MM.1S (cell line): ENCODE measurements around the gene SCGB3A1.

Source experiments
- DNase-seq: peaks from one replicate; pipeline ENCODE4 v3.0.0-alpha.2; 2015
- H2AFZ ChIP-seq: fragments of 300-600 bp; sonication (generic); 2 replicates; pipeline ENCODE4 v1.6.0; 2016; ENCODE audit warnings: antibody characterized with exemption, low read length
- H3F3A ChIP-seq: fragments of 300-600 bp; sonication (generic); 2 replicates; pipeline ENCODE4 v1.6.1; 2016; ENCODE audit warnings: mild to moderate bottlenecking, antibody characterized with exemption, low read length, moderate library complexity, mixed read lengths; ENCODE audit not compliant: insufficient read depth
- H3K27ac ChIP-seq: fragments of 300-600 bp; sonication (generic); 2 replicates; pipeline ENCODE4 v1.5.1; 2016; ENCODE audit warnings: mild to moderate bottlenecking, low read length
- H3K27me3 ChIP-seq: fragments of 300-600 bp; sonication (generic); replicated peaks from 2 replicates; pipeline ENCODE4 v1.6.0; 2016; ENCODE audit warnings: low read length; ENCODE audit not compliant: insufficient read depth
- H3K36me3 ChIP-seq: fragments of 300-600 bp; sonication (generic); replicated peaks from 2 replicates; pipeline ENCODE4 v1.6.1; 2016; ENCODE audit warnings: mild to moderate bottlenecking, low read length, mixed read lengths; ENCODE audit not compliant: insufficient read depth
- H3K4me1 ChIP-seq: fragments of 300-600 bp; sonication (generic); 2 replicates; pipeline ENCODE4 v1.6.1; 2016; ENCODE audit warnings: low read length, mixed read lengths
- H3K4me2 ChIP-seq: fragments of 300-600 bp; sonication (generic); 2 replicates; pipeline ENCODE4 v1.6.0; 2016; ENCODE audit warnings: low read depth, low read length
- H3K4me3 ChIP-seq: fragments of 300-600 bp; sonication (generic); 2 replicates; pipeline ENCODE4 v1.5.1; 2016; ENCODE audit warnings: low read length, mixed read lengths
- H3K79me2 ChIP-seq: fragments of 300-600 bp; sonication (generic); 2 replicates; pipeline ENCODE4 v1.6.1; 2016; ENCODE audit warnings: mixed run types, low read length, mixed read lengths
- H3K9ac ChIP-seq: fragments of 300-600 bp; sonication (generic); 2 replicates; pipeline ENCODE4 v1.6.1; 2016; ENCODE audit warnings: low read length, mixed read lengths
- H3K9me2 ChIP-seq: fragments of 300-600 bp; sonication (generic); replicated peaks from 2 replicates; pipeline ENCODE4 v1.6.1; 2016; ENCODE audit warnings: mild to moderate bottlenecking, low read length, mixed read lengths; ENCODE audit not compliant: insufficient read depth
- H3K9me3 ChIP-seq: fragments of 300-600 bp; sonication (generic); replicated peaks from 2 replicates; pipeline ENCODE4 v1.6.1; 2016; ENCODE audit warnings: mild to moderate bottlenecking, low read length, mixed read lengths; ENCODE audit not compliant: insufficient read depth
- H4K20me1 ChIP-seq: fragments of 300-600 bp; sonication (generic); 2 replicates; pipeline ENCODE4 v1.6.1; 2016; ENCODE audit warnings: mild to moderate bottlenecking, low read length, moderate library complexity, mixed read lengths; ENCODE audit not compliant: insufficient read depth
- EZH2 ChIP-seq: fragments of 300-600 bp; sonication (generic); optimal IDR thresholded peaks from 2 replicates; pipeline ENCODE3; 2017; ENCODE audit warnings: low read depth, mild to moderate bottlenecking, antibody characterized with exemption, low read length, mixed read lengths
- EZH2phosphoT487 ChIP-seq: fragments of 300-600 bp; sonication (generic); IDR thresholded peaks from 2 replicates; pipeline ENCODE4 v1.6.1; 2018; ENCODE audit warnings: antibody characterized with exemption, low read length
- TF ChIP-seq, protein P1 (sequence below): fragments of 300-600 bp; sonication (generic); IDR thresholded peaks from 2 replicates; pipeline ENCODE4 v1.5.1; 2016; ENCODE audit warnings: antibody characterized with exemption, low read length, mixed read lengths

SCGB3A1 gene, protein sequence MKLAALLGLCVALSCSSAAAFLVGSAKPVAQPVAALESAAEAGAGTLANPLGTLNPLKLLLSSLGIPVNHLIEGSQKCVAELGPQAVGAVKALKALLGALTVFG

GRCh38 chr5:180591311-180591887 is at the start of gene SCGB3A1:
TSS of gene SCGB3A1 (minus strand) at chr5:180591499. CDS start at chr5:180591462, 37 bp downstream.
- no peak within 1 kb of the TSS for H2AFZ ChIP-seq
- no peaks in the 10 kb centered on the region for H3K36me3 ChIP-seq
- H3K9me2 ChIP-seq = no peaks in the 10 kb centered on the region
- no peaks in the 10 kb centered on the region for H3F3A ChIP-seq
- H3K9ac ChIP-seq = no peak within 1 kb of the TSS
- DNase-seq = no peak
- no peak within 1 kb of the TSS for H3K4me2 ChIP-seq
- TF ChIP-seq, protein P1, sequence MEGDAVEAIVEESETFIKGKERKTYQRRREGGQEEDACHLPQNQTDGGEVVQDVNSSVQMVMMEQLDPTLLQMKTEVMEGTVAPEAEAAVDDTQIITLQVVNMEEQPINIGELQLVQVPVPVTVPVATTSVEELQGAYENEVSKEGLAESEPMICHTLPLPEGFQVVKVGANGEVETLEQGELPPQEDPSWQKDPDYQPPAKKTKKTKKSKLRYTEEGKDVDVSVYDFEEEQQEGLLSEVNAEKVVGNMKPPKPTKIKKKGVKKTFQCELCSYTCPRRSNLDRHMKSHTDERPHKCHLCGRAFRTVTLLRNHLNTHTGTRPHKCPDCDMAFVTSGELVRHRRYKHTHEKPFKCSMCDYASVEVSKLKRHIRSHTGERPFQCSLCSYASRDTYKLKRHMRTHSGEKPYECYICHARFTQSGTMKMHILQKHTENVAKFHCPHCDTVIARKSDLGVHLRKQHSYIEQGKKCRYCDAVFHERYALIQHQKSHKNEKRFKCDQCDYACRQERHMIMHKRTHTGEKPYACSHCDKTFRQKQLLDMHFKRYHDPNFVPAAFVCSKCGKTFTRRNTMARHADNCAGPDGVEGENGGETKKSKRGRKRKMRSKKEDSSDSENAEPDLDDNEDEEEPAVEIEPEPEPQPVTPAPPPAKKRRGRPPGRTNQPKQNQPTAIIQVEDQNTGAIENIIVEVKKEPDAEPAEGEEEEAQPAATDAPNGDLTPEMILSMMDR = no peak
- TF ChIP-seq EZH2phosphoT487 (no peak), EZH2 (no peak)
- no peaks in the 10 kb centered on the region for H4K20me1 ChIP-seq
- no peak within 1 kb of the TSS for H3K27ac ChIP-seq
- H3K27me3 ChIP-seq = peaks cover 41% of the 10 kb centered on the region
- H3K4me3 ChIP-seq = no peak within 1 kb of the TSS
- no peaks in the 10 kb centered on the region for H3K4me1 ChIP-seq
- no peaks in the 10 kb centered on the region for H3K79me2 ChIP-seq
- no peaks in the 10 kb centered on the region for H3K9me3 ChIP-seq

- DNase-seq = no peak
- no peaks in the 10 kb centered on the region for H3F3A ChIP-seq
- no peak overlapping the region for H3K27ac ChIP-seq
- H3K9me3 ChIP-seq = no peaks in the 10 kb centered on the region
- H3K9me2 ChIP-seq = no peaks in the 10 kb centered on the region
- no peaks in the 10 kb centered on the region for H3K4me1 ChIP-seq
- H3K4me2 ChIP-seq = no peak overlapping the region
- H2AFZ ChIP-seq = no peak overlapping the region
- peaks cover 67% of the 10 kb centered on the region for H3K27me3 ChIP-seq
- no peak for TF ChIP-seq EZH2
- no peak for TF ChIP-seq EZH2phosphoT487
- TF ChIP-seq, protein P1 = no peak
- no peaks in the 10 kb centered on the region for H4K20me1 ChIP-seq
- no peaks in the 10 kb centered on the region for H3K79me2 ChIP-seq
- no peaks in the 10 kb centered on the region for H3K36me3 ChIP-seq
- no peak overlapping the region for H3K4me3 ChIP-seq
- no peak overlapping the region for H3K9ac ChIP-seq
These were observed 49.2 kb upstream of the SCGB3A1 start for GRCh38 chr5:180640611-180640860.

DNA sequence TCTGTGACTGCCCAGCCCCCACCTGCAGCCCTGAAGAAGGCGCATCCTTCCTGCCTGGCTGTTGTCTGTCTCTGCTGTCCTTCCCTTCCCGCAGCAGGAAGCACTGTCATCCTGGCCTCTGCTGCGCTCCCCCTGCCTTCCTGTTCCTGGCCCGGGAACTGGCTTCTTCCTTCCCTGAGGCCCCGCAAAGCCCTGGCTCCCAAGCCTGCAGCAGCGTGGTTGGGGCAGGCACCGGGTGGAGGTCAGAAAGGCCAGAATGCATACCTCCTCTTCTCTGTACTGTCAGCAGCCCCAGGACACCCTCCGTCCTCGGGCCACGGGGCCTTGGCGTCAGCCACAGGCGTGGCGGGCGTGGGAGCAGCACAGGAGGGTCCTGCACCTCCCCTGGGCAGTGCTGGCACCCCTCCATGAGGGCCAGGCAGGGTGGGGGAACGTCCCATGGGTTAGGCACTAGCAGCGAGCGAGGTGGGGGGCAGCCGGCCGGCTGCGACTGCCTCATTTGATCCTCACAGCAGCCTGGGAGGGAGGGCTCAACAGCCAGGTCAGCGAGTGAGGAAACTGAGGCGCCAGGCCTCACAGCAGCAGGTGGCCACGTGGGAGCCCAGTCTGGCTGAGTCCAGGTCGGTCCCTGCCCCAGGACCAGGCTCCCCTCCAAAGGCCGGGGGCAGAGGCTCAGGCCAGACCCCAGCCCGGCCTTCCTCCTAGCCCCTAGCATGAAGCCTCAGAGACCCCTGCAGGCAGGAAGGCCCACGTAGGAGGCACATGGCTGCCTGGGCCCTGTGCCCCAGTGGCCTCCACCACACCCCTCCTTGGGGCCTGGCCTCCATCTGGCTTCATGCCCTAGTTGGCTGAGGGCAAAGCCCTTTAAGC is 48.7 kb upstream of the SCGB3A1 start:
- Histone ChIP-seq H3F3A (no peaks in the 10 kb centered on the region), H3K79me2 (no peaks in the 10 kb centered on the region), H3K4me2 (no peak overlapping the region), H3K4me1 (no peaks in the 10 kb centered on the region), H3K9me3 (no peaks in the 10 kb centered on the region), H3K36me3 (no peaks in the 10 kb centered on the region), H3K4me3 (no peak overlapping the region), H3K9ac (no peak overlapping the region), H3K27ac (no peak overlapping the region), H2AFZ (no peak overlapping the region), H4K20me1 (no peaks in the 10 kb centered on the region), H3K27me3 (peaks cover 62% of the 10 kb centered on the region), H3K9me2 (no peaks in the 10 kb centered on the region)
- TF ChIP-seq EZH2 = no peak
- TF ChIP-seq, protein P1 = no peak
- no peak for TF ChIP-seq EZH2phosphoT487
- DNase-seq = no peak
